SIG-M5 (cell line): ENCODE results near the gene CD40LG.

Experiments used
- DNase-seq: peaks from one replicate; lab custom pipeline; 2025; lab: John Stamatoyannopoulos, UW

The CD40LG gene

DNA sequence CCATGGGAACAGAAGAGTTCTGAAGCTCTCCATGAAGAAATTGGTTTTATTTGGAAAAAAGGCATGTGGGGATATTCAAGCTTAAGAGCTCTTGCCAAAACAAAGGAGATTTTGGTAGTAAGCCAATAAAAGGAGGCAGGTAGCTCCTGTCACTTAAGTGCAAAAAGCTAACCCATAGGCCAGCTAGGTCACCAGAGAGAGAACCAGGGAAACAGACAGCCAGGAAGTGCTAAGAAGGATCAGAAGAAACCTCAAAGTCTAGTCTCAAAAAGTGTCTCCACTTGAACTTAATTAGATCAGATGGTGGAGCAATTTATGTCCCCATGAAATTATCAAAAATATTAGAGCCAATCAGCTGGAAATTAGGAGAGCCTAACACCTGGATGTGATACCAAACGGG is 49.2 kb downstream of the CD40LG start:
- DNase-seq: no peak

DNA sequence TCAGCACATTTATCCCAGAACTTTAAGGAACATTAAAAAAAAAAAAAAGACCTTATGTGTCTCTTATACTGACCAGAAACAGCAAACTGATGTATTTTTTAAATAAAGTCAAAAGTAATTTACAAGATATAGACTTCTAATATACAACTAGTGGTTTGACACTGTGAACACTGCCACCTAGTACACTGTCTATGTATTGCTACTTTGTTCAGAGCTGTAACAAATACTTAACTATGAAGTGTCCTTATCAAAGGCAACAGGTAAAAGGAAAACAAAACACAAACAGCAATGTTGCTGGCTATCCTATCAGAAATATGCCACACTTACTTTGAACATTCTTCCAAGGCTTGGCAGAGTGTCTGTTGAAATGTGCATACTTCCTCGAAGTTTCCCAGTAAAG is 60.4 kb downstream of the CD40LG start:
- no peak for DNase-seq
